HepG2 (cell line): ENCODE data around the gene GPX2. TPM values are rescaled to one million over a fixed set of nuclear protein-coding genes. Genes with fewer than 3 reads are reported as not detected.

Experiments
- AGO2 ChIP-seq: fragments of 200-400 bp; formaldehyde crosslinking; optimal IDR thresholded peaks from 2 replicates; pipeline ENCODE3; 2017; ENCODE audit warnings: mild to moderate bottlenecking, low read depth, low read length, moderate library complexity
- KLF15 ChIP-seq: sonication (generic); formaldehyde crosslinking; IDR thresholded peaks from 2 replicates; pipeline ENCODE4 v1.8.1; 2023; ENCODE audit warnings: borderline replicate concordance, mild to moderate bottlenecking, inconsistent platforms, missing genetic modification reagents, mixed read lengths
- ZNF766 ChIP-seq: sonication (generic); formaldehyde crosslinking; IDR thresholded peaks from 2 replicates; pipeline ENCODE4 v1.5.0; 2020; ENCODE audit warnings: missing genetic modification reagents, borderline replicate concordance
- polyA plus RNA-seq, 8 experiments: library from polyadenylated mRNA; depleted of rRNA in 3 of 8; stranded (reverse) in 7 of 8; unstranded in 1 of 8; fragments of >200 nt; fragmentation: Illumina TruSeq in 4 of 8; extraction: Trizol in 4 of 8; gene quantifications; 2 replicates each; pipeline versions ENCODE4 v1.2.1 to v1.2.3, GENCODE V29; 2011 to 2016; ENCODE audit warnings: low read depth in 4 of 8, missing spikeins in 1 of 8, mixed read lengths in 1 of 8; ENCODE audit not compliant: insufficient read depth in 1 of 8
- total RNA-seq, 5 experiments: library from RNA; depleted of rRNA; stranded (reverse); fragments of >200 nt; fragmentation: Illumina TruSeq; extraction: Trizol; gene quantifications; 2 replicates each; pipeline ENCODE4 v1.2.3, GENCODE V29; 2016; ENCODE audit warnings: low read depth in 1 of 5
- TF ChIP-seq, protein P1 (sequence below): IDR thresholded peaks from 2 replicates; pipeline ENCODE4 v1.4.0; 2020; ENCODE audit warnings: mild to moderate bottlenecking, missing genetic modification reagents
- TF ChIP-seq, protein P2 (sequence below), 2 experiments: sonication (generic) in 1 of 2; formaldehyde crosslinking in 1 of 2; IDR thresholded peaks; 2 replicates each; pipeline versions ENCODE4 v1.6.1 to v1.9.0; 2014 to 2022; ENCODE audit warnings: antibody characterized with exemption in 1 of 2, borderline replicate concordance in 1 of 2, inconsistent platforms in 1 of 2, low read depth in 1 of 2, missing genetic modification reagents in 1 of 2
- TF ChIP-seq, protein P3 (sequence below): sonication (generic); formaldehyde crosslinking; IDR thresholded peaks from 2 replicates; pipeline ENCODE4 v1.4.0; 2020; ENCODE audit warnings: missing genetic modification reagents

GPX2 gene
- total and polyA plus RNA-seq, 2 of the 13 experiments (the other 11 are each of a cell fraction or from before 2014, with no cell fraction given): 526 to 674 TPM

DNA sequence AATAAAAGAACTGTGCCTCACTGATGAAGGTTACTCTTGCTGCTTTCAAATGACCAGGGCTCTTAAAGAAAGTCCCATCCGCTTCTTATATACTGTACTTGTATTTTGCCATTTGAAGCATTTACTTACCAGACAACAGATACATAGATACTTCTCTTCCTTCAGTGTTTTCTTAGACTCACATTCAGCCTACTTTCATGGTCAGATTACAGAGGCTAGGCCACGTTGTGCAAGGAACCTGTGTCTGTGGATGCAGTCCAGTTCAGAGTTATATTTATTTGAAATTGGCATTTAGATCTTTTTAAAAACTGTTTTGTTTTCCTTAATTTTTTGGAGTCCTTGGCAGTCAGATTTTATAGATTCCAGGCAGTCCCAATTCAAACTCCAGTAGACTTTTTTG lies 22.1 kb downstream of the GPX2 start (continued):
- TF ChIP-seq, protein P1, sequence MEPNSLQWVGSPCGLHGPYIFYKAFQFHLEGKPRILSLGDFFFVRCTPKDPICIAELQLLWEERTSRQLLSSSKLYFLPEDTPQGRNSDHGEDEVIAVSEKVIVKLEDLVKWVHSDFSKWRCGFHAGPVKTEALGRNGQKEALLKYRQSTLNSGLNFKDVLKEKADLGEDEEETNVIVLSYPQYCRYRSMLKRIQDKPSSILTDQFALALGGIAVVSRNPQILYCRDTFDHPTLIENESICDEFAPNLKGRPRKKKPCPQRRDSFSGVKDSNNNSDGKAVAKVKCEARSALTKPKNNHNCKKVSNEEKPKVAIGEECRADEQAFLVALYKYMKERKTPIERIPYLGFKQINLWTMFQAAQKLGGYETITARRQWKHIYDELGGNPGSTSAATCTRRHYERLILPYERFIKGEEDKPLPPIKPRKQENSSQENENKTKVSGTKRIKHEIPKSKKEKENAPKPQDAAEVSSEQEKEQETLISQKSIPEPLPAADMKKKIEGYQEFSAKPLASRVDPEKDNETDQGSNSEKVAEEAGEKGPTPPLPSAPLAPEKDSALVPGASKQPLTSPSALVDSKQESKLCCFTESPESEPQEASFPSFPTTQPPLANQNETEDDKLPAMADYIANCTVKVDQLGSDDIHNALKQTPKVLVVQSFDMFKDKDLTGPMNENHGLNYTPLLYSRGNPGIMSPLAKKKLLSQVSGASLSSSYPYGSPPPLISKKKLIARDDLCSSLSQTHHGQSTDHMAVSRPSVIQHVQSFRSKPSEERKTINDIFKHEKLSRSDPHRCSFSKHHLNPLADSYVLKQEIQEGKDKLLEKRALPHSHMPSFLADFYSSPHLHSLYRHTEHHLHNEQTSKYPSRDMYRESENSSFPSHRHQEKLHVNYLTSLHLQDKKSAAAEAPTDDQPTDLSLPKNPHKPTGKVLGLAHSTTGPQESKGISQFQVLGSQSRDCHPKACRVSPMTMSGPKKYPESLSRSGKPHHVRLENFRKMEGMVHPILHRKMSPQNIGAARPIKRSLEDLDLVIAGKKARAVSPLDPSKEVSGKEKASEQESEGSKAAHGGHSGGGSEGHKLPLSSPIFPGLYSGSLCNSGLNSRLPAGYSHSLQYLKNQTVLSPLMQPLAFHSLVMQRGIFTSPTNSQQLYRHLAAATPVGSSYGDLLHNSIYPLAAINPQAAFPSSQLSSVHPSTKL: no peak
- TF ChIP-seq AGO2 (no peak), ZNF766 (CRISPR knock-in tag) (no peak), KLF15 (CRISPR knock-in tag) (no peak)
- TF ChIP-seq, protein P2, sequence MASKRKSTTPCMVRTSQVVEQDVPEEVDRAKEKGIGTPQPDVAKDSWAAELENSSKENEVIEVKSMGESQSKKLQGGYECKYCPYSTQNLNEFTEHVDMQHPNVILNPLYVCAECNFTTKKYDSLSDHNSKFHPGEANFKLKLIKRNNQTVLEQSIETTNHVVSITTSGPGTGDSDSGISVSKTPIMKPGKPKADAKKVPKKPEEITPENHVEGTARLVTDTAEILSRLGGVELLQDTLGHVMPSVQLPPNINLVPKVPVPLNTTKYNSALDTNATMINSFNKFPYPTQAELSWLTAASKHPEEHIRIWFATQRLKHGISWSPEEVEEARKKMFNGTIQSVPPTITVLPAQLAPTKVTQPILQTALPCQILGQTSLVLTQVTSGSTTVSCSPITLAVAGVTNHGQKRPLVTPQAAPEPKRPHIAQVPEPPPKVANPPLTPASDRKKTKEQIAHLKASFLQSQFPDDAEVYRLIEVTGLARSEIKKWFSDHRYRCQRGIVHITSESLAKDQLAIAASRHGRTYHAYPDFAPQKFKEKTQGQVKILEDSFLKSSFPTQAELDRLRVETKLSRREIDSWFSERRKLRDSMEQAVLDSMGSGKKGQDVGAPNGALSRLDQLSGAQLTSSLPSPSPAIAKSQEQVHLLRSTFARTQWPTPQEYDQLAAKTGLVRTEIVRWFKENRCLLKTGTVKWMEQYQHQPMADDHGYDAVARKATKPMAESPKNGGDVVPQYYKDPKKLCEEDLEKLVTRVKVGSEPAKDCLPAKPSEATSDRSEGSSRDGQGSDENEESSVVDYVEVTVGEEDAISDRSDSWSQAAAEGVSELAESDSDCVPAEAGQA (IDR thresholded peaks at IDR 0.05; ENCODE audit: low read depth): no peak
- TF ChIP-seq, protein P2 (CRISPR knock-in tag; IDR thresholded peaks at IDR 0.05; ENCODE audit: borderline replicate concordance): no peak
- TF ChIP-seq, protein P3, sequence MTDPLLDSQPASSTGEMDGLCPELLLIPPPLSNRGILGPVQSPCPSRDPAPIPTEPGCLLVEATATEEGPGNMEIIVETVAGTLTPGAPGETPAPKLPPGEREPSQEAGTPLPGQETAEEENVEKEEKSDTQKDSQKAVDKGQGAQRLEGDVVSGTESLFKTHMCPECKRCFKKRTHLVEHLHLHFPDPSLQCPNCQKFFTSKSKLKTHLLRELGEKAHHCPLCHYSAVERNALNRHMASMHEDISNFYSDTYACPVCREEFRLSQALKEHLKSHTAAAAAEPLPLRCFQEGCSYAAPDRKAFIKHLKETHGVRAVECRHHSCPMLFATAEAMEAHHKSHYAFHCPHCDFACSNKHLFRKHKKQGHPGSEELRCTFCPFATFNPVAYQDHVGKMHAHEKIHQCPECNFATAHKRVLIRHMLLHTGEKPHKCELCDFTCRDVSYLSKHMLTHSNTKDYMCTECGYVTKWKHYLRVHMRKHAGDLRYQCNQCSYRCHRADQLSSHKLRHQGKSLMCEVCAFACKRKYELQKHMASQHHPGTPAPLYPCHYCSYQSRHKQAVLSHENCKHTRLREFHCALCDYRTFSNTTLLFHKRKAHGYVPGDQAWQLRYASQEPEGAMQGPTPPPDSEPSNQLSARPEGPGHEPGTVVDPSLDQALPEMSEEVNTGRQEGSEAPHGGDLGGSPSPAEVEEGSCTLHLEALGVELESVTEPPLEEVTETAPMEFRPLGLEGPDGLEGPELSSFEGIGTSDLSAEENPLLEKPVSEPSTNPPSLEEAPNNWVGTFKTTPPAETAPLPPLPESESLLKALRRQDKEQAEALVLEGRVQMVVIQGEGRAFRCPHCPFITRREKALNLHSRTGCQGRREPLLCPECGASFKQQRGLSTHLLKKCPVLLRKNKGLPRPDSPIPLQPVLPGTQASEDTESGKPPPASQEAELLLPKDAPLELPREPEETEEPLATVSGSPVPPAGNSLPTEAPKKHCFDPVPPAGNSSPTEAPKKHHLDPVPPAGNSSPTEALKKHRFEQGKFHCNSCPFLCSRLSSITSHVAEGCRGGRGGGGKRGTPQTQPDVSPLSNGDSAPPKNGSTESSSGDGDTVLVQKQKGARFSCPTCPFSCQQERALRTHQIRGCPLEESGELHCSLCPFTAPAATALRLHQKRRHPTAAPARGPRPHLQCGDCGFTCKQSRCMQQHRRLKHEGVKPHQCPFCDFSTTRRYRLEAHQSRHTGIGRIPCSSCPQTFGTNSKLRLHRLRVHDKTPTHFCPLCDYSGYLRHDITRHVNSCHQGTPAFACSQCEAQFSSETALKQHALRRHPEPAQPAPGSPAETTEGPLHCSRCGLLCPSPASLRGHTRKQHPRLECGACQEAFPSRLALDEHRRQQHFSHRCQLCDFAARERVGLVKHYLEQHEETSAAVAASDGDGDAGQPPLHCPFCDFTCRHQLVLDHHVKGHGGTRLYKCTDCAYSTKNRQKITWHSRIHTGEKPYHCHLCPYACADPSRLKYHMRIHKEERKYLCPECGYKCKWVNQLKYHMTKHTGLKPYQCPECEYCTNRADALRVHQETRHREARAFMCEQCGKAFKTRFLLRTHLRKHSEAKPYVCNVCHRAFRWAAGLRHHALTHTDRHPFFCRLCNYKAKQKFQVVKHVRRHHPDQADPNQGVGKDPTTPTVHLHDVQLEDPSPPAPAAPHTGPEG (CRISPR knock-in tag): no peak
